Measurements from ENCODE around the gene GPR156. TPM values are rescaled to one million over a fixed set of nuclear protein-coding genes. Genes with fewer than 3 reads are reported as not detected.

GPR156 gene
- total and polyA plus RNA-seq, 9 of the 15 experiments (the other 6 are each of a cell fraction or from before 2014, with no cell fraction given): 0.07 to 0.14 (median 0.12) TPM; not detected in 5

- H3K27me3 ChIP-seq (ENCODE audit: control insufficient read depth in 2 of 2, insufficient read depth in 2 of 2, low read length in 2 of 2): no peaks in the 10 kb centered on the region; a peak in 1 of 5 replicates
- no peak; the same call in 2 of the 3 replicates for ATAC-seq
- intact Hi-C loops (cut with micrococcal nuclease): no loop called here
- no TSS peak for BruUV-seq (replicated peaks)
- H3K9ac ChIP-seq (ENCODE audit: insufficient read depth in 1 of 2, low read depth in 2 of 2, low read length in 2 of 2): no peak overlapping the region
- H3K27ac ChIP-seq (ENCODE audit: extremely low read depth, low read depth, low read length): no peak overlapping the region
- H3K4me1 ChIP-seq (replicated peaks in 1 of 2; ENCODE audit: control insufficient read depth in 2 of 2, insufficient read depth in 2 of 2, low read length in 2 of 2): no peaks in the 10 kb centered on the region
- DNase-seq (ENCODE audit: extremely low read depth in 1 of 4, low spot score in 3 of 4): peak in 1 of 4 experiments; percentile 1
- H3K4me3 ChIP-seq: no peak overlapping the region
- ChIA-PET POLR2A (no interaction called here), CTCF (ENCODE audit: low intra/inter-chr PET ratio) (no interaction called here)
- 0% methylated on average over 3 of the region's 3 CpGs for WGBS (ENCODE audit: insufficient coverage, low coverage, missing lambda C conversion rate)
- no peaks in the 10 kb centered on the region for H3K9me1 ChIP-seq (ENCODE audit: control insufficient read depth, insufficient read depth, low read length)
- no peak overlapping the region for H3K4me2 ChIP-seq (ENCODE audit: insufficient read depth, low read length)
- H4K20me1 ChIP-seq (replicated peaks; ENCODE audit: control insufficient read depth, insufficient read depth, low read length): no peaks in the 10 kb centered on the region
- no peak for FAIRE-seq
- no peaks in the 10 kb centered on the region for H3K79me2 ChIP-seq (ENCODE audit: control insufficient read depth, insufficient read depth, low read length)
- no peaks in the 10 kb centered on the region for H3K36me3 ChIP-seq (ENCODE audit: control insufficient read depth, insufficient read depth, low read length)
- no peak overlapping the region for H2AFZ ChIP-seq (ENCODE audit: low read depth, low read length)
- in situ Hi-C loops (cut with MboI): no loop called here
- H3K9me3 ChIP-seq (replicated peaks; ENCODE audit: control insufficient read depth, insufficient read depth, low read depth, low read length): no peaks in the 10 kb centered on the region
- TF ChIP-seq PKNOX1 (IDR thresholded peaks at IDR 0.05) (peak; percentile 51), MEIS2 (IDR thresholded peaks at IDR 0.05; ENCODE audit: partially characterized antibody) (peak; percentile 67), PBX2 (CRISPR knock-in tag; IDR thresholded peaks at IDR 0.05; ENCODE audit: low read depth) (no peak), PBX2 (tag; conservative IDR thresholded peaks at IDR 0.05; ENCODE audit: low read depth) (peak; percentile 77), RAD21 (CRISPR knock-in tag; conservative IDR thresholded peaks at IDR 0.05 in 1 of 2, IDR thresholded peaks at IDR 0.05 in 1 of 2) (peak in 1 of 2 experiments; percentile 49; a peak in 2 of 4 replicates), TSHZ1 (CRISPR knock-in tag; IDR thresholded peaks at IDR 0.05) (no peak), GTF2F1 (IDR thresholded peaks at IDR 0.05; ENCODE audit: low read depth, low read length) (no peak), CTCF (IDR thresholded peaks at IDR 0.05 in 2 of 3, conservative IDR thresholded peaks at IDR 0.05 in 1 of 3; ENCODE audit: insufficient read depth in 2 of 3, low read depth in 1 of 3, low read length in 3 of 3) (peak in 2 of 3 experiments; percentile 19 to 25; a peak in 1 of 6 replicates)
Measured at GRCh38 chr3:120198305-120198878, 86.6 kb downstream of the GPR156 start.

Data from K562 (cell line).